Subcutaneous abdominal adipose tissue (tissue), 5 donors: ENCODE measurements around the gene AHCYL1.
"Not testable (repeated sequence)": the region's sequence is repeated elsewhere in the genome, so short reads cannot be mapped to it uniquely, and the experiment has no call there.

Source experiments
- H3K27ac ChIP-seq: one replicate; pipeline ENCODE4 v1.7.0; 2013; ENCODE audit warnings: low read depth, mild to moderate bottlenecking, inconsistent platforms, low read length, moderate library complexity
- H3K27me3 ChIP-seq, 5 donors: one replicate each; pipeline ENCODE4 v1.7.0; 2013; ENCODE audit warnings: low read length in 5 of 5, inconsistent platforms in 1 of 5; ENCODE audit not compliant: control insufficient read depth in 5 of 5, insufficient read depth in 4 of 5
- H3K36me3 ChIP-seq, 5 donors: one replicate each; pipeline ENCODE4 v1.7.0; 2013; ENCODE audit warnings: low read length in 5 of 5; ENCODE audit not compliant: control insufficient read depth in 5 of 5, insufficient read depth in 5 of 5
- H3K4me1 ChIP-seq, 5 donors: one replicate each; pipeline ENCODE4 v1.7.0; 2013; ENCODE audit warnings: low read length in 5 of 5, mild to moderate bottlenecking in 3 of 5, moderate library complexity in 1 of 5; ENCODE audit not compliant: control insufficient read depth in 5 of 5, insufficient read depth in 5 of 5
- H3K4me3 ChIP-seq, 5 donors: one replicate each; pipeline ENCODE4 v1.7.0; 2013; ENCODE audit warnings: low read length in 5 of 5, low read depth in 1 of 5
- H3K9ac ChIP-seq, 5 donors: one replicate each; pipeline ENCODE4 v1.7.0; 2013; ENCODE audit warnings: low read length in 5 of 5, mild to moderate bottlenecking in 4 of 5, moderate library complexity in 3 of 5
- H3K9me3 ChIP-seq, 5 donors: one replicate each; pipeline ENCODE4 v1.7.0; 2013; ENCODE audit warnings: low read length in 5 of 5; ENCODE audit not compliant: control insufficient read depth in 5 of 5
- donor health status: healthy.
- donor health status: healthy.
- donor health status: healthy.
- donor health status: healthy.
- donor health status: healthy.

Gene AHCYL1

GRCh38 chr1:109950509-109950908, 34.1 kb upstream of the AHCYL1 start:
- H3K9me3 ChIP-seq: no peaks in the 10 kb centered on the region
- H3K27me3 ChIP-seq: no peaks in the 10 kb centered on the region
- H3K27ac ChIP-seq: no peak overlapping the region
- H3K36me3 ChIP-seq: no peaks in the 10 kb centered on the region
- H3K4me3 ChIP-seq: no peak overlapping the region
- H3K9ac ChIP-seq: no peak overlapping the region
- H3K4me1 ChIP-seq: peaks cover 0 to 15% (median 15%) of the 10 kb centered on the region in 5 donors

DNA sequence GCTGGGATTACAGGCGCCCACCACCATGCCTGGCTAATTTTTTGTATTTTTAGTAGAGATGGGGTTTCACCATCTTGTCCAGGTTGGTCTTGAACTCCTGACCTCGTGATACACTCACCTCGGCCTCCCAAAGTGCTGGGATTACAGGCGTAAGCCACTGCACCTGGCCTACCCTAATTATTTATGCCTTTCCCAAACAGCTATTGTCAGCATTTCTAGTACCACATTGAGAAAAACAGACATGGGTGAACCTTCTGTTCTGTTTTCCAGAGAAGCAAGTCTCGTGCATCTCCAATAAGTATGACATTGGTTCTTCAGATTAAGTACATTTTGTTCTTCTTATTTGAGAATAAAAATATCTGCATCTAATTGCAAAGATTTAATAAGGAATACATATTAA, 33.1 kb upstream of the AHCYL1 start:
- H3K9me3 ChIP-seq, H3K27me3 ChIP-seq, H3K36me3 ChIP-seq, H3K9ac ChIP-seq, H3K4me3 ChIP-seq, H3K27ac ChIP-seq: not testable (repeated sequence)
- H3K4me1 ChIP-seq: peaks cover 0 to 12% (median 9%) of the 10 kb centered on the region in 5 donors

DNA sequence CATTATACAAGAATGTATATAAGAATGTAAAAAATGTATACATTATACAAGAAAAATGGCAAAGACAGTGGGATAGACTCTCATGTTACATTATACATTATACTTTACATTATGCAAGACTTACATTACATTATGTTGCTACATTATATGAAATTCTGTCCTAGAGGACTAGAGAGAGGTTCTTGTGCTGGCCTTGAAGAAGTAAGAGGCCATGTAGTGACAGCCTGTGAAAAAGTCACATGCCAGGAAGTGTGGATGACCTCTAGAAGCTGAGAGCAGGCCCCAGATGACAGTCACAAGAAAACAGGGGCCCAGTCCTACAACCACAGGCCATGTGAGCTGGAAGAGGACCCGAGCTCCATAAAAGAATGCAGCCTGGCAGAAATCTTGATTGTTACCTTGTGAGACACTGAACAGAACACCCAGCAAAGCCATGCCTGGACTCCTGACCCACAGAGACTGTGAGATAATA, 30.5 kb upstream of the AHCYL1 start:
- Histone ChIP-seq H3K9me3 (no peaks in the 10 kb centered on the region), H3K4me3 (no peak overlapping the region), H3K4me1 (peaks cover 0 to 3% (median 0%) of the 10 kb centered on the region in 5 donors), H3K9ac (no peak overlapping the region), H3K27me3 (no peaks in the 10 kb centered on the region), H3K27ac (no peak overlapping the region), H3K36me3 (no peaks in the 10 kb centered on the region)

DNA sequence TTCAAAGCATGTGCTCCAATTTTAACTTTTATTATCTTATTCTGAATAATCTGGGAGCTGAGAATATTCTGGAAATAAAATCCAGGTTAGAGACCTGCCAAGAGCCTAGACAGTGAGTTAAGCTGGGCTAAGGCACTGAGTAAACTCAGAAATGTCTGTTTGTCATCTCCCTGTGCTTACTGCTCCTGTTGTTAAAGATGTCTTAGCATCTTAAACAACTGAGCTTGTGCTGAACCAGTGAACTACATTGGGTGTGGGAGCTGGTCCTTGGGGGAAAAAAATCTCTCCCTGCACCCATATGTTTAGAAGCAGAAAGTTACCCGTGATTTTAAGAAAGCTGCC, 25.0 kb upstream of the AHCYL1 start:
- Histone ChIP-seq H3K4me3 (no peak overlapping the region), H3K36me3 (no peaks in the 10 kb centered on the region), H3K9ac (no peak overlapping the region), H3K9me3 (no peaks in the 10 kb centered on the region), H3K27me3 (no peaks in the 10 kb centered on the region), H3K27ac (peak overlapping the region; percentile 50), H3K4me1 (peaks cover 0 to 24% (median 18%) of the 10 kb centered on the region in 5 donors)

GRCh38 chr1:109959974-109960744, 24.4 kb upstream of the AHCYL1 start:
- H3K4me1 ChIP-seq: peaks cover 0 to 24% (median 18%) of the 10 kb centered on the region in 5 donors
- H3K36me3 ChIP-seq: no peaks in the 10 kb centered on the region
- H3K4me3 ChIP-seq: no peak overlapping the region
- H3K27ac ChIP-seq: peak overlapping the region; percentile 50
- no peaks in the 10 kb centered on the region for H3K27me3 ChIP-seq
- H3K9ac ChIP-seq: no peak overlapping the region
- no peaks in the 10 kb centered on the region for H3K9me3 ChIP-seq

- Histone ChIP-seq H3K27me3 (no peaks in the 10 kb centered on the region), H3K4me3 (no peak overlapping the region), H3K9ac (peak overlapping the region in 1 of 5 donors; percentile 19), H3K9me3 (no peaks in the 10 kb centered on the region), H3K4me1 (peaks cover 0 to 24% (median 18%) of the 10 kb centered on the region in 5 donors), H3K36me3 (no peaks in the 10 kb centered on the region), H3K27ac (peak overlapping the region; percentile 50)
Observed at GRCh38 chr1:109960745-109961094, 23.8 kb upstream of the AHCYL1 start.

- H3K4me3 ChIP-seq: no peak overlapping the region
- H3K9me3 ChIP-seq: no peaks in the 10 kb centered on the region
- H3K4me1 ChIP-seq: peaks cover 0 to 24% (median 16%) of the 10 kb centered on the region in 5 donors
- no peaks in the 10 kb centered on the region for H3K27me3 ChIP-seq
- H3K9ac ChIP-seq: no peak overlapping the region
- H3K36me3 ChIP-seq: no peaks in the 10 kb centered on the region
- H3K27ac ChIP-seq: no peak overlapping the region
Observed at GRCh38 chr1:109963864-109964263, 20.7 kb upstream of the AHCYL1 start.

- H3K27ac ChIP-seq: no peak overlapping the region
Observed at GRCh38 chr1:109969146-109969829, 15.3 kb upstream of the AHCYL1 start.

GRCh38 chr1:109969907-109970306, 14.7 kb upstream of the AHCYL1 start:
- no peaks in the 10 kb centered on the region for H3K36me3 ChIP-seq
- H3K27ac ChIP-seq: no peak overlapping the region
- H3K27me3 ChIP-seq: no peaks in the 10 kb centered on the region
- H3K9me3 ChIP-seq: no peaks in the 10 kb centered on the region
- H3K4me1 ChIP-seq: peaks cover 0 to 3% (median 0%) of the 10 kb centered on the region in 5 donors
- no peak overlapping the region for H3K4me3 ChIP-seq
- H3K9ac ChIP-seq: no peak overlapping the region

More at GRCh38 chr1:109969146-109969829, 15.3 kb upstream of the AHCYL1 start:
- Histone ChIP-seq H3K36me3 (no peaks in the 10 kb centered on the region), H3K9ac (no peak overlapping the region), H3K27me3 (no peaks in the 10 kb centered on the region), H3K9me3 (no peaks in the 10 kb centered on the region), H3K4me1 (peaks cover 0 to 3% (median 0%) of the 10 kb centered on the region in 5 donors), H3K4me3 (no peak overlapping the region)

DNA sequence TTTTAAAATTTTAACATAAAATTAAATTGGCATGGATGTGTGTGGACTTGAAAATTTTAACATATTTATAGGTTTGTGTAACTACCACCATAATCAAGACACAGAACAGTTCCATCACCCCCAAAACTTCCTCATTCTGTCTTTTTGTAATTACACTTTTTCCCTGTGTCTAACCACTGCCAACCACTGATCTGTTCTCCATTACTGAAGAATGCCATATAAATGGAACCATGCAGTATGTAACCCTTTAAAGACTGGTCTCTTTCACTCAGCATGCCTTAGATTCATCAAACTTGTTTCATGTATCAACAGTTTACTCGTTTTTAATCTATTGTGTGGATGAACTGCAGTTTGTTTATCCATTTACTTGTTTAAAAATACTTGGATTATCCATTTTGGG, 13.0 kb upstream of the AHCYL1 start:
- peaks cover 0 to 12% (median 9%) of the 10 kb centered on the region in 5 donors for H3K4me1 ChIP-seq
- H3K27ac ChIP-seq: no peak overlapping the region
- H3K9me3 ChIP-seq: no peaks in the 10 kb centered on the region
- H3K27me3 ChIP-seq: no peaks in the 10 kb centered on the region
- no peak overlapping the region for H3K9ac ChIP-seq
- H3K4me3 ChIP-seq: no peak overlapping the region
- no peaks in the 10 kb centered on the region for H3K36me3 ChIP-seq
